ENCODE results near the gene FAM171A2.

GRCh38 chr17:44335564-44335963, 28.1 kb downstream of the FAM171A2 start:
- TF ChIP-seq CTCF (conservative IDR thresholded peaks at IDR 0.05) = no peak
- TF ChIP-seq ZFX (IDR thresholded peaks at IDR 0.05) = no peak

All from C4-2B (cell line).